ENCODE results near the gene AFDN.
"Not testable (repeated sequence)": the region's sequence is repeated elsewhere in the genome, so short reads cannot be mapped to it uniquely, and the experiment has no call there.

The AFDN gene

GRCh38 chr6:167984876-167985604 is 158.3 kb downstream of the AFDN start:
- DNase-seq = no peak

- DNase-seq = no peak
Observed at GRCh38 chr6:167985911-167986595, 159.3 kb downstream of the AFDN start.

- no peak for DNase-seq
Observed at GRCh38 chr6:167987396-167988153, 160.9 kb downstream of the AFDN start.

DNA sequence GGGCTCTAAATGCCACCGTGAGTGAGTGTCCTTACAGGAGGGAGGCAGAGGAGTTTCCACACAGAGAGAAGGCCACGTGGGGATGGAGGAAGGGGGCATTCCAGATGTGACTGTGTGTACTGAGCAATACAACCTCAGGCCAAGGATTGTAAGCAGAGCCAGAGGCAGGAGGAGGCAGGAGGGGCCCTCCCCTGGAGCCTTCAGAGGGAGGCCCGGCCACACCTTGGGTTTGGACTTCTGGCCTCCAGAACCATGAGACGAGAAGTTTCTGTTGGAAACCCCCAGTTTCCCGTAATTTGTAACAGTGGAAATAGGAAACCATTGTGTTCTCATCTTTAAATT is 161.4 kb downstream of the AFDN start:
- DNase-seq = no peak

GRCh38 chr6:167988945-167989841 is 162.5 kb downstream of the AFDN start:
- DNase-seq = no peak

DNA sequence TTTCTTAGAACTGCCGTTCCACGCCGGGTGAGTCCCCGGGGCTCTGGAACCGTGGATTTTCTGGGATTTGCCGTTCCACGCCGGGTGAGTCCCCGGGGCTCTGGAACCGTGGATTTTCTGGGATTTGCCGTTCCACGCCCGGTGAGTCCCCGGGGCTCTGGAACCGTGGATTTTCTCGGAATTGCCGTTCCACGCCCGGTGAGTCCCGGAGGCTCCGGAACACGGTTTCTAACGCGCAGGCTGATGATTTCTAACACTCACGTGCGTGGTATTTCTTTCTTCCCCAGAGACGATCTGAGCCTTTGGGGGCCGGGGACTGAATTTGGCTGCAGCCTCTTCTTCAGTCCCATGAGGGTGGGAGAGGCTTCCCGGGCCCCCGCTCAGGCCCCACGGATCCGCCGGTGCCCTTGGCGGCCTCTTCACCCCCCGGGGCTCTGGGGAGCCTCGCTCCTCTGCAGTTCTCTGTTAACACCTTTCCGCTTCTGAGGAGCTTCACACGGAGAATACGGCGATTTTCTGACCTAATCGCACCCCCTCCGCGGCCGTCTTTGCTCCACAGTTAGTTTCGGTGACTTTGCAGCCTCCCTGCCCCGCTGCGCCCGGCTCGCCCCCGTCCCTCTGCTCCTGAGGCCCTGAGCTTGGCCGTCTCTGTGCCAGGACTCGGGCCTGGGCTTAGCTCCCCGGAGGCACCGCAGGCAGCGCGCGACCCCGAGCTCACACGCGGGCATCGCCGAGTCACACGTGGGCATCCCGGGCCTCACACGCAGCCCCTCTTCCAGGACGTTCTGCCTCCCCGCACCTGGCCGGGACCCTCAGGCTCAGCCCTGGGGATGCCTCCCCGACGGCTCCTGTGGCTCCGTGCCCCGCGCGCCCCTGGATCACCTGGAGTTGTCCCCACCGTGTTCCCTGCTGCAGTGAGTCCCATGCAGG is 163.6 kb downstream of the AFDN start:
- DNase-seq = no peak

DNA sequence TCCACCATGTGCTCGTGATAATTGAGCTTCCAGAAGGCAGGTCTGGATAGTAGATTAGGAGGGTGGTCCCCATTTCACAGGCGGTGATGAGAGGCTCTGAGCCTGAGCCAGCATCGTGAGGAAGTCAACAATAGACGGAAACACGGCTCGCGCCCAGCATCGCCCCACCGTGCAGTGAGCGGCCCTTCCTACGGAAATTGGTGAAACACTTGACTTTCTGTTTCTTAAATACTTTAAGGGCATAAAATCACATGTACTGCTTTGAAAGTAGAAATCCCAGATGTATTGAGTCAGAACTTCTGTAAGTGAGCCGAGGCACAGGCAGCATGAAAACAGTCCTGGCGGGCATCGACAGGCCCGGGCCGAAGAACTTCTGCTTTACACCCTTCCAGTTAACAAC is 166.5 kb downstream of the AFDN start:
- DNase-seq = no peak

DNA sequence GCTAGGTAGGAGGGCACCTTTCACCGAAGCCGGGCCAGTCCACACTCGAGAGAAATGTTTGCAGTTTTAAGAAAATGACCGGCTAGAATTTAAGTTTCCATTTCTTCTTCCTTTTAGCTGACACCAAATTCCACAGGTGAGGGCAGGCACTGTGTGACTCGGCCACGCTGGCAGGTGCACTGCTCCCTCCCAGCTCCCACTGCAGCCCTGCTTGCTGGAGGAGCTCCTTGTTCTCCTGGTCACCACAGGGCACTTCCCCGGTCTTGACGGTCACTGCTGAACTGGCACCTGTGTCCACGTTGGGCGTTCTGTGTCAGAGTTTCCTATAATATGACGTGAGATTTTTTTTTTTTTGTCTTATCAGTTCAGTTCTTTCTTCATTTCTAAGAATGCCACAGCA is 167.1 kb downstream of the AFDN start:
- no peak for DNase-seq

DNA sequence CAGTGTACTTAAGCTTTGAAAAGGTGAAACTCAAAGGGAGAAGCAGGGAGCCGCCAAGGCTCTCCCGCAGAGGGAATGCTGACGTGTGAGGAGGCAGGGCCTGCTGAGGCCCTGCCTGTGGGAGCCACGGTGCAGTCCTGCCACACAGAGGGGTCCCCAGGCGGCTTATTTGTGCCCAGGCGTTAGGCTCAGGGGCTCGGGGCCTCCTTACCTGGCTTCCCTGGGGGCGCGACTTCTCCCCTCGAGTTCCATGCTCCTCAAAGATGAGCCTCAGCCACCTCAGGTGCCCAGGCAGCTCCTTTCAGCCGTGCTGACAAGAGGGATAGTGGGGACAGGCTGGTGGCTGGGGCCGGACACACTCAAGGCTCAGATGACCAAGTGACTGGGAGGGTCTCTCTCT is 168.6 kb downstream of the AFDN start:
- DNase-seq = no peak

DNA sequence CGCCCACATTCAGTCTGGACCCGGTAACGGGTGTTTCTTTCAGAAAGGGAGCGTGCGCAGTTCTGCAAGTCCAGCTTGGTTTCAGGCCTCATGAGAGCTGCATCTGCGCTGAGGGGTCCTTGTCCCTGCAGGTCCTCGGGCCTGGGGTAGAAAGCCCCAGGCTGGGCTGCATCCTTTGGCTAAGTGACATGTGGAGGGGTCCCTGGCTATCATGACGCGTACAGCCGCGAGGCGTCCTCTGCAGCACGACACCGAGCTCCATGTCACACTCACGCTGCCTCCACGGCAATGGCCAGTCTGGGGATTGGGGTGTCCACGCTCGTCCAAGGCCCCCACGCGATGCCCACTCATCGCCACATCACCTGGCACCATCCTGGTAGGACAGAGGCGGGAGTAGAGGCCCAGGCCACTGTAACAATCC is 169.0 kb downstream of the AFDN start:
- DNase-seq = no peak

- no peak for DNase-seq
Observed at GRCh38 chr6:167996424-167997199, 169.9 kb downstream of the AFDN start.

DNA sequence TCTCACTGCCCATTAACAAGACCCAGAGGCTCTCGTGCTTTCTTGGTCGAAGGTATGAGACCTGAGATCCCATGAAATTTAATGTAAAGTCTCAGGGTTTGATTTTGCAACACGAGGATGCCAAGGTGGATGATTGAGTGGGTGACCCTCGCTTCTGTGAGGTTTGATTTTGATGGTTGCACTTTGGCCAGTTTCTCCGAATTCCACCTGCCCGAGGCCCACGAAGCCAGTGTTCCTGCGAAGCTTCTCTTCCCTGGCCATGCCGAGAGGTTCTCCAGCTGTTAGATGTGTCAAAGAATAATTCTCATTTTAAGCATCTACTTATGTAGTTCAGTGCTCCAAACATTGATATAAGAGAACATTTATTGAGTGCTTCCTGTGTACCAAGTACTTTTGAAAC is 170.9 kb downstream of the AFDN start, which contains the start of gene KIF25:
Gene KIF25 (plus strand): TSS at position 30 of the 400 bp plus-strand sequence. CDS start 31,915 bp downstream, outside the sequence.
- DNase-seq = no peak

- no peak for DNase-seq
Observed at GRCh38 chr6:167998215-167998614, 171.5 kb downstream of the AFDN start.

- no peak for DNase-seq
Observed at GRCh38 chr6:168000198-168001028, 173.7 kb downstream of the AFDN start.

DNA sequence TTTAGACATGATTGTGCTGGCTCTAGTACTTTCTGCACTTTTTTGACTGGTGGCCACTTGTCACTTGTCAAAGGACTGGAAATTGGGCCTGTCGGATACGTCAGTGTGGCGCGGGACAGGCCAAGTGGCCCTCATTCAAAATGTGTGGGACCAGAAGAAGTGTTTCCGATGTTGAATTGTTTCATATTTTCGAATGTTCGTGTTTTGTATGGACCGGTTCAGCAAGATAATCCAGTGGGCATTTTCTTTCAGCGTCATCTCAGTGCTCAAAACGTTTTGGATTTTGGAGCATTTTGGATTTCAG is 174.3 kb downstream of the AFDN start:
- no peak for DNase-seq

- not testable (repeated sequence) for DNase-seq
Observed at GRCh38 chr6:168001514-168001913, 174.8 kb downstream of the AFDN start.

GRCh38 chr6:168002804-168003203 is 176.1 kb downstream of the AFDN start:
- DNase-seq = no peak

- no peak for DNase-seq
Observed at GRCh38 chr6:168004023-168004422, 177.3 kb downstream of the AFDN start.

GRCh38 chr6:168004945-168005344 is 178.2 kb downstream of the AFDN start:
- DNase-seq = no peak

GRCh38 chr6:168005796-168006195 is 179.1 kb downstream of the AFDN start:
- DNase-seq = no peak

Measured in T-helper 9 cell (primary cell).